ENCODE results near the gene SLC4A5. TPM values are rescaled to one million over a fixed set of nuclear protein-coding genes. Genes with fewer than 3 reads are reported as not detected.

The SLC4A5 gene
- total and polyA plus RNA-seq, 2 of the 8 experiments (the other 6 are each of a cell fraction or from before 2014, with no cell fraction given): 0.42 to 0.52 TPM

GRCh38 chr2:74232426-74232825, 110.8 kb downstream of the SLC4A5 start (continued):
- TF ChIP-seq CHD7 (IDR thresholded peaks at IDR 0.05; ENCODE audit: insufficient replicate concordance, low read length) (no peak), SIN3A (conservative IDR thresholded peaks at IDR 0.05 in 1 of 2, IDR thresholded peaks at IDR 0.05 in 1 of 2; ENCODE audit: low read depth in 1 of 2, low read length in 2 of 2) (no peak), ATF2 (IDR thresholded peaks at IDR 0.05; ENCODE audit: low read length) (no peak), RFX5 (IDR thresholded peaks at IDR 0.05; ENCODE audit: borderline replicate concordance, low read depth, low read length) (no peak)

Measured in H1 (cell line).